ENCODE results near the gene ZNF830. TPM values are rescaled to one million over a fixed set of nuclear protein-coding genes. Genes with fewer than 3 reads are reported as not detected.
A peak's percentile ranks its signal among the peaks of the same experiment; 100 is the strongest.

The ZNF830 gene
- total and polyA plus RNA-seq, 2 of the 13 experiments (the other 11 are each of a cell fraction or from before 2014, with no cell fraction given): 6.1 to 19.0 TPM

DNA sequence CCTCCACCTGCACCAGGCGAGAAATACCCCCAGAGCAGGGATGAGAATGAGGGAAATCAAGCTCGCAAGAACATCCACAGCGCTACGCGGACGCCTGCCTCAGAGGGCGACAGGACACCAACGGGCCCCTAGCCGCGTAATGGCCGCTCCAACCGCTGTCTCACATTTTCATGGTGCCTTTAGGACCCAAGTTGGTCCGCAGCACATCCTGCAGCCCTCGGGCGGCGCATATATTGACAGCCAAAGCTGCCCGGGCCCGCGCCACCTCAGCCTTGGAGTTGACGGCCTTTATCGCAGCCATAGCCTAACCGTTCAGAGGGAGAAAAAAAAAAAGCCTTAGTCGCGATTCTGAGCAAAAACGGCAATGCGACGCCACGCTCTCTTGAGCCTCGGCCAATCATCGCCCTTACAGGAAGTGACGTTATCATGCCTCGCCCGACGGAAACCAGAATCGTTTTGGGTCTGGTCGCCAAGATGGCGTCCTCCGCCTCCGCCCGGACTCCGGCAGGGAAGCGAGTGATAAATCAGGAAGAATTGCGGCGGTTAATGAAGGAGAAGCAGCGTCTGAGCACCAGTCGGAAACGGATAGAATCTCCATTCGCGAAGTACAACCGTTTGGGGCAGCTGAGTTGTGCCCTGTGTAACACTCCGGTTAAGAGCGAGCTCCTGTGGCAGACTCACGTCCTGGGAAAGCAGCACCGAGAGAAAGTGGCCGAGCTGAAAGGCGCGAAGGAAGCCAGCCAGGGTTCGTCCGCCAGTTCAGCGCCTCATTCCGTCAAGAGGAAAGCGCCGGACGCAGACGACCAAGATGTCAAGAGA, at the start of gene ZNF830, which contains the start of gene CCT6B (continued):
- TF ChIP-seq ARID4A (CRISPR knock-in tag; IDR thresholded peaks at IDR 0.05; ENCODE audit: borderline replicate concordance) (peak; percentile 76), ZNF749 (CRISPR knock-in tag; IDR thresholded peaks at IDR 0.05; ENCODE audit: borderline replicate concordance) (no peak; the same call in 1 of the 2 replicates), TGIF2 (CRISPR knock-in tag; IDR thresholded peaks at IDR 0.05) (peak; percentile 73), ZNF24 (IDR thresholded peaks at IDR 0.05) (no peak), SP5 (CRISPR knock-in tag; IDR thresholded peaks at IDR 0.05; ENCODE audit: borderline replicate concordance, low read depth) (no peak), ZNF552 (CRISPR knock-in tag; IDR thresholded peaks at IDR 0.05; ENCODE audit: borderline replicate concordance) (peak; percentile 71; the same call in 1 of the 2 replicates), HNF4G (IDR thresholded peaks at IDR 0.05; ENCODE audit: borderline replicate concordance, low read depth, low read length) (no peak), HNF4G (CRISPR knock-in tag; IDR thresholded peaks at IDR 0.05; ENCODE audit: borderline replicate concordance, low read depth) (0 out of 2 replicates have a peak, but pooled peaks have one; percentile 48), KLF16 (CRISPR knock-in tag; IDR thresholded peaks at IDR 0.05) (peak in 1 of 2 experiments; percentile 76; a peak in 1 of 4 replicates), EP300 (IDR thresholded peaks at IDR 0.05; ENCODE audit: low read depth in 2 of 2, low read length in 2 of 2) (no peak), EP300 (CRISPR knock-in tag; IDR thresholded peaks at IDR 0.05; ENCODE audit: borderline replicate concordance) (no peak), MAFF (IDR thresholded peaks at IDR 0.05; ENCODE audit: low read depth, low read length) (no peak), GLMP (CRISPR knock-in tag; IDR thresholded peaks at IDR 0.05; ENCODE audit: borderline replicate concordance) (no peak), SCMH1 (CRISPR knock-in tag; IDR thresholded peaks at IDR 0.05; ENCODE audit: borderline replicate concordance) (no peak), ASH2L (IDR thresholded peaks at IDR 0.05; ENCODE audit: insufficient read length, low read depth, low read length) (peak; percentile 92)
- TF ChIP-seq, protein P1, sequence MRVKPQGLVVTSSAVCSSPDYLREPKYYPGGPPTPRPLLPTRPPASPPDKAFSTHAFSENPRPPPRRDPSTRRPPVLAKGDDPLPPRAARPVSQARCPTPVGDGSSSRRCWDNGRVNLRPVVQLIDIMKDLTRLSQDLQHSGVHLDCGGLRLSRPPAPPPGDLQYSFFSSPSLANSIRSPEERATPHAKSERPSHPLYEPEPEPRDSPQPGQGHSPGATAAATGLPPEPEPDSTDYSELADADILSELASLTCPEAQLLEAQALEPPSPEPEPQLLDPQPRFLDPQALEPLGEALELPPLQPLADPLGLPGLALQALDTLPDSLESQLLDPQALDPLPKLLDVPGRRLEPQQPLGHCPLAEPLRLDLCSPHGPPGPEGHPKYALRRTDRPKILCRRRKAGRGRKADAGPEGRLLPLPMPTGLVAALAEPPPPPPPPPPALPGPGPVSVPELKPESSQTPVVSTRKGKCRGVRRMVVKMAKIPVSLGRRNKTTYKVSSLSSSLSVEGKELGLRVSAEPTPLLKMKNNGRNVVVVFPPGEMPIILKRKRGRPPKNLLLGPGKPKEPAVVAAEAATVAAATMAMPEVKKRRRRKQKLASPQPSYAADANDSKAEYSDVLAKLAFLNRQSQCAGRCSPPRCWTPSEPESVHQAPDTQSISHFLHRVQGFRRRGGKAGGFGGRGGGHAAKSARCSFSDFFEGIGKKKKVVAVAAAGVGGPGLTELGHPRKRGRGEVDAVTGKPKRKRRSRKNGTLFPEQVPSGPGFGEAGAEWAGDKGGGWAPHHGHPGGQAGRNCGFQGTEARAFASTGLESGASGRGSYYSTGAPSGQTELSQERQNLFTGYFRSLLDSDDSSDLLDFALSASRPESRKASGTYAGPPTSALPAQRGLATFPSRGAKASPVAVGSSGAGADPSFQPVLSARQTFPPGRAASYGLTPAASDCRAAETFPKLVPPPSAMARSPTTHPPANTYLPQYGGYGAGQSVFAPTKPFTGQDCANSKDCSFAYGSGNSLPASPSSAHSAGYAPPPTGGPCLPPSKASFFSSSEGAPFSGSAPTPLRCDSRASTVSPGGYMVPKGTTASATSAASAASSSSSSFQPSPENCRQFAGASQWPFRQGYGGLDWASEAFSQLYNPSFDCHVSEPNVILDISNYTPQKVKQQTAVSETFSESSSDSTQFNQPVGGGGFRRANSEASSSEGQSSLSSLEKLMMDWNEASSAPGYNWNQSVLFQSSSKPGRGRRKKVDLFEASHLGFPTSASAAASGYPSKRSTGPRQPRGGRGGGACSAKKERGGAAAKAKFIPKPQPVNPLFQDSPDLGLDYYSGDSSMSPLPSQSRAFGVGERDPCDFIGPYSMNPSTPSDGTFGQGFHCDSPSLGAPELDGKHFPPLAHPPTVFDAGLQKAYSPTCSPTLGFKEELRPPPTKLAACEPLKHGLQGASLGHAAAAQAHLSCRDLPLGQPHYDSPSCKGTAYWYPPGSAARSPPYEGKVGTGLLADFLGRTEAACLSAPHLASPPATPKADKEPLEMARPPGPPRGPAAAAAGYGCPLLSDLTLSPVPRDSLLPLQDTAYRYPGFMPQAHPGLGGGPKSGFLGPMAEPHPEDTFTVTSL (CRISPR knock-in tag; IDR thresholded peaks at IDR 0.05; ENCODE audit: borderline replicate concordance): no peak
